Endothelial cell (in vitro differentiated cells): ENCODE data around the gene CXCR6. TPM values are rescaled to one million over a fixed set of nuclear protein-coding genes. Genes with fewer than 3 reads are reported as not detected.

Experiments
- DNase-seq: peaks from one replicate; pipeline ENCODE4 v3.0.0; 2021; ENCODE audit warnings: low spot score
- H3K27ac Mint-ChIP-seq: one replicate; pipeline ENCODE4 v1.8.0; 2021; ENCODE audit warnings: mixed read lengths, inconsistent platforms; ENCODE audit not compliant: unreplicated experiment
- H3K27me3 Mint-ChIP-seq: one replicate; pipeline ENCODE4 v1.8.0; 2021; ENCODE audit warnings: mild to moderate bottlenecking, moderate library complexity, mixed read lengths, inconsistent platforms; ENCODE audit not compliant: unreplicated experiment
- H3K36me3 Mint-ChIP-seq: one replicate; pipeline ENCODE4 v1.8.0; 2021; ENCODE audit warnings: mild to moderate bottlenecking, low read depth, mixed read lengths, inconsistent platforms; ENCODE audit not compliant: unreplicated experiment
- H3K4me1 Mint-ChIP-seq: one replicate; pipeline ENCODE4 v1.8.0; 2021; ENCODE audit warnings: mild to moderate bottlenecking, mixed read lengths, inconsistent platforms; ENCODE audit not compliant: unreplicated experiment
- H3K4me3 Mint-ChIP-seq: one replicate; pipeline ENCODE4 v1.8.0; 2021; ENCODE audit warnings: mild to moderate bottlenecking, mixed read lengths, inconsistent platforms; ENCODE audit not compliant: unreplicated experiment
- H3K9me3 Mint-ChIP-seq: one replicate; pipeline ENCODE4 v1.8.0; 2021; ENCODE audit warnings: mixed read lengths, inconsistent platforms; ENCODE audit not compliant: unreplicated experiment
- CTCF ChIP-seq: fragments of 200-600 bp; sonication (generic); IDR thresholded peaks from one replicate; pipeline ENCODE4 v1.5.0; 2021; ENCODE audit warnings: antibody characterized with exemption; ENCODE audit not compliant: unreplicated experiment
- total RNA-seq: library from RNA; stranded (reverse); fragmentation: NEBNext Ultra II Directional; extraction: Animal tissue kit (Norgen Biotek cat#: 25700); gene quantifications from one replicate; pipeline ENCODE4 v1.2.1, GENCODE V29; 2021; ENCODE audit not compliant: unreplicated experiment

The CXCR6 gene
- total RNA-seq, 1 donor from 2014 or later, result not detected

GRCh38 chr3:45942051-45942825 lies 1.0 kb upstream of the CXCR6 start:
- DNase-seq, result no peak
- H3K9me3 Mint-ChIP-seq, result no peaks in the 10 kb centered on the region
- H3K27ac Mint-ChIP-seq, result no peak overlapping the region
- no peaks in the 10 kb centered on the region for H3K27me3 Mint-ChIP-seq
- no peak overlapping the region for H3K4me3 Mint-ChIP-seq
- TF ChIP-seq CTCF, result no peak
- H3K36me3 Mint-ChIP-seq, result peaks cover 3% of the 10 kb centered on the region
- H3K4me1 Mint-ChIP-seq, result peaks cover 6% of the 10 kb centered on the region

- Mint-ChIP-seq H3K36me3 (peaks cover 12% of the 10 kb centered on the region), H3K4me1 (no peaks in the 10 kb centered on the region), H3K4me3 (peak overlapping the region; percentile 5), H3K27me3 (no peaks in the 10 kb centered on the region), H3K9me3 (no peaks in the 10 kb centered on the region), H3K27ac (no peak overlapping the region)
- no peak for DNase-seq
- TF ChIP-seq CTCF, result no peak
Observed at GRCh38 chr3:45944830-45945620, 1.8 kb downstream of the CXCR6 start.

DNA sequence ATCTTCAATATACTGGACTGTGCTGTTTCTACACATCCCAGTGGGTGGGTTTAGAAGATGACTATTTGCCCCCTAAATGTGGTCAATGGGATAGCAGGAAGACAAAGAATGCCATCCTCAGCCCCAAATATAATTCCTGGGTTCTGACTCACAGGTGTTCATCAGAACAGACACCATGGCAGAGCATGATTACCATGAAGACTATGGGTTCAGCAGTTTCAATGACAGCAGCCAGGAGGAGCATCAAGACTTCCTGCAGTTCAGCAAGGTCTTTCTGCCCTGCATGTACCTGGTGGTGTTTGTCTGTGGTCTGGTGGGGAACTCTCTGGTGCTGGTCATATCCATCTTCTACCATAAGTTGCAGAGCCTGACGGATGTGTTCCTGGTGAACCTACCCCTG lies 3.0 kb downstream of the CXCR6 start:
- Mint-ChIP-seq H3K9me3 (no peaks in the 10 kb centered on the region), H3K4me1 (no peaks in the 10 kb centered on the region), H3K4me3 (no peak overlapping the region), H3K36me3 (peaks cover 12% of the 10 kb centered on the region), H3K27ac (no peak overlapping the region), H3K27me3 (no peaks in the 10 kb centered on the region)
- DNase-seq, result no peak
- TF ChIP-seq CTCF, result no peak

GRCh38 chr3:45946875-45947274 lies 3.6 kb downstream of the CXCR6 start:
- Mint-ChIP-seq H3K9me3 (no peaks in the 10 kb centered on the region), H3K27ac (no peak overlapping the region), H3K36me3 (peaks cover 12% of the 10 kb centered on the region), H3K4me1 (no peaks in the 10 kb centered on the region), H3K4me3 (no peak overlapping the region), H3K27me3 (no peaks in the 10 kb centered on the region)
- no peak for TF ChIP-seq CTCF
- no peak for DNase-seq

GRCh38 chr3:45947361-45947760 lies 4.1 kb downstream of the CXCR6 start:
- Mint-ChIP-seq H3K4me3 (no peak overlapping the region), H3K9me3 (no peaks in the 10 kb centered on the region), H3K4me1 (peaks cover 2% of the 10 kb centered on the region), H3K27ac (no peak overlapping the region), H3K27me3 (no peaks in the 10 kb centered on the region), H3K36me3 (peaks cover 12% of the 10 kb centered on the region)
- TF ChIP-seq CTCF, result no peak
- no peak for DNase-seq
